GM23248 (cell line): ENCODE data around the gene SALL2.

Experiments used
- EZH2 ChIP-seq: fragments of 200-600 bp; sonication (generic); IDR thresholded peaks from 2 replicates; pipeline ENCODE4 v1.6.1; 2018; ENCODE audit warnings: antibody characterized with exemption, mild to moderate bottlenecking; ENCODE audit not compliant: insufficient read depth, poor library complexity, severe bottlenecking
- EZH2phosphoT487 ChIP-seq: fragments of 200-600 bp; sonication (generic); IDR thresholded peaks from 2 replicates; pipeline ENCODE4 v1.6.1; 2018; ENCODE audit warnings: antibody characterized with exemption, moderate library complexity, mild to moderate bottlenecking, low read depth; ENCODE audit not compliant: insufficient read depth

DNA sequence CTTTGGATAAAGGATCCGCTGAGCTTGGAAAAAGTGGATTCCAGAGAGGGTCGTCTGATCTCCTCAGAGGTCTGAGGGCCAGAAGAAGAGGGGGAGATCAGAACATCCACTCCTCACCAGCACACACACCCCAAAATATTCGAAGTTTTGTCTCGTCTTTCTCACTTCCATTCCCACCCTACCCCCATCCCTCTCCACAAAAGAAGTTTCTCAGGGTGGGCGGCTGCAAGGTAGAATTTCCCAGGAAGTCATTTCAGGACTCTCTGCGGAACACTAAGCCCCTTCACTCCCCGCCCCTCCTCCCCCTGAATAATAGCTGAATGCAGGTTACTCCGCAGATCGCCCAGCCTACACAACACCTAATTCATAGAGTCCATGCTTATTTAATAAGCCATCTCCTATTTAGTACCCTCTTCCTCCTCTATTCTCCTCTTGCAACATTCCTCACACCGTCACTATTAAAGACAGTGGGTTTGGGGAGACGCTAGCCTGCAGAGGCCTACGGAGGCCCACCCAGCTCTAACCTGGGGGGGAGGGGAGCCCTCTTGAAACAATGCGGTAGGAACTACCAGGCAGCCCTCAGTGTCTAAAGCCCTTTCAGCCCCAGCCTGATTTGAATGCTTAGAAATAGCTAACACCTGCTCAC, 649 bp upstream of the SALL2 start:
- no peak for TF ChIP-seq EZH2
- no peak for TF ChIP-seq EZH2phosphoT487
